Esophagus squamous epithelium (tissue), 5 donors: ENCODE results near the gene SZT2. TPM values are rescaled to one million over a fixed set of nuclear protein-coding genes. Genes with fewer than 3 reads are reported as not detected.

Experiments
- DNase-seq: peaks from one replicate; lab custom pipeline; 2025; lab: John Stamatoyannopoulos, UW
- H3K27ac ChIP-seq, 4 donors: fragments of 200-600 bp; sonication (generic); one replicate each; pipeline ENCODE4 v1.5.1; 2016 to 2019; ENCODE audit warnings: mild to moderate bottlenecking in 1 of 4
- H3K27me3 ChIP-seq, 4 donors: fragments of 200-600 bp; sonication (generic); 1 replicate in 3 of 4; 2 replicates in 1 of 4; pipeline versions ENCODE4 v1.5.1 to v1.6.0; 2017 to 2021; ENCODE audit warnings: antibody characterized with exemption in 1 of 4
- H3K36me3 ChIP-seq, 3 donors: fragments of 200-600 bp; sonication (generic); one replicate each; pipeline ENCODE4 v1.5.1; 2016 to 2019
- H3K4me1 ChIP-seq, 3 donors: fragments of 200-600 bp; sonication (generic); one replicate each; pipeline ENCODE4 v1.5.1; 2017 to 2019
- H3K4me3 ChIP-seq, 4 donors: fragments of 200-600 bp; sonication (generic); 1 replicate in 3 of 4; 2 replicates in 1 of 4; pipeline ENCODE4 v1.5.1; 2016 to 2019; ENCODE audit warnings: mild to moderate bottlenecking in 2 of 4, moderate library complexity in 1 of 4
- H3K9me3 ChIP-seq, 3 donors: fragments of 200-600 bp; sonication (generic); one replicate each; pipeline ENCODE4 v1.5.1; 2016 to 2019
- POLR2A ChIP-seq, 4 donors: fragments of 450-650 bp; IDR thresholded peaks; one replicate each; pipeline ENCODE4 v1.6.1; 2017; ENCODE audit warnings: antibody characterized with exemption in 4 of 4, mild to moderate bottlenecking in 4 of 4, moderate library complexity in 3 of 4
- WGBS, 2 donors: methylation state at CpG; one replicate each; pipeline ENCODE4 v1.1.5; 2018; 5-methylcytosine and 5-hydroxymethylcytosine counted together
- intact Hi-C: fragments of 100-400 bp; cut with DNase I; formaldehyde crosslinking; loops from one replicate; pipeline ENCODE4 v1.15.0; 2022
- total RNA-seq, 4 donors: library from RNA; depleted of rRNA; stranded (reverse); fragments of >200 nt; gene quantifications; one replicate each; pipeline ENCODE4 v1.1.0, GENCODE V29; 2016
- TF ChIP-seq, protein P1 (sequence below), 6 experiments: fragments of 450-650 bp in 4 of 6; fragments of 200-600 bp in 2 of 6; sonication (generic) in 2 of 6; IDR thresholded peaks; one replicate each; pipeline ENCODE4 v1.5.1; 2016 to 2019; ENCODE audit warnings: antibody characterized with exemption in 6 of 6, mild to moderate bottlenecking in 4 of 6, moderate library complexity in 4 of 6
- donor health status: DM: yes; HTN: yes; CAD: no.

Gene SZT2
- total RNA-seq, 4 donors from 2014 or later: 12.4 to 40.0 (median 27.7) TPM

DNA sequence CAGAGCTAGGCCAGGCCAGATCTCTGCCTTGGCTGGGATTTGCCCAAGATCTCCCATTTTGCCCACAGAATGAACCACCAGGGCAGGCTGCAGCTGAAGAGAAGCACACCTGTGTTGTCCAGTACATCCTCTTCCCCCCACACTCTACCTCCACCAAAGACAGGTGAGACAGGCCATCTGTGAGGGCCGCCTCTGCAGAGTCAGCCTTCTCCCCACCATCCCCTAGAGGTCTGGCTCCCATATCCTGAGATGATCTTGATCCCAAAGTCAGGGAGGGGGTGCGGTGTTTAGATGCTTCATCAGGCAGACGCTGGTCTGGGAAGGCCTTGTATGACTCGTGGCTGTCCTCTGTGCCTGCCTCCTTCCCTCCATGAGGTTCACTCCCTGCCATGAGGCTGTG lies 35.3 kb downstream of the SZT2 start:
- whole genome bisulfite sequencing, 2 donors: 83% methylated on average over 3 of the region's 4 CpGs; no CpG with 5 or more reads in 1 of the 2 donors
- no peak for DNase-seq
- peaks cover 74 to 100% (median 83%) of the 10 kb centered on the region in 3 donors for H3K36me3 ChIP-seq

DNA sequence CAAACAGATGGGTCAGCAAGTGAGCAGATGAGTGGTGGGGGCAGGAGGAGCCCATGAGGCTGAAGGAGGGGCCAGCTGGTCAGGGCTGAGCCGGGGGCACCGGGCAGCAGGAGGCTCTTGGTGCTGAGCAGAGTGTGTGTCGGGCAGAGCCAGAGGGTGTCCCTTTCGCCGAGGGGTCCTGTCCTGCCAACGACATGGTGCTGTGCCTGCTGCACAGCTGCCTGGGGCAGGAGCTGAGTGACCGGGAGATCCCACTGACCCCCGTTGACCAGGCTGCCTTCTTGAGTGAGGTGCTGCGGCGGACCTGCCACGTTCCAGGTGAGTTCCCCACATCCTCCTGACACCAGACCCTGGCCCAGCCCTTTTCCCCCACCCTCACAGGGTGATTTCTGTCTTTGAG lies 36.5 kb downstream of the SZT2 start:
- DNase-seq: no peak
- intact Hi-C loops: no loop called here
- Histone ChIP-seq H3K4me1 (no peaks in the 10 kb centered on the region), H3K36me3 (peaks cover 74 to 100% (median 83%) of the 10 kb centered on the region in 3 donors), H3K27ac (no peak overlapping the region), H3K9me3 (peaks cover 0 to 15% (median 4%) of the 10 kb centered on the region in 3 donors), H3K27me3 (no peaks in the 10 kb centered on the region), H3K4me3 (no peak overlapping the region)
- TF ChIP-seq, protein P1, sequence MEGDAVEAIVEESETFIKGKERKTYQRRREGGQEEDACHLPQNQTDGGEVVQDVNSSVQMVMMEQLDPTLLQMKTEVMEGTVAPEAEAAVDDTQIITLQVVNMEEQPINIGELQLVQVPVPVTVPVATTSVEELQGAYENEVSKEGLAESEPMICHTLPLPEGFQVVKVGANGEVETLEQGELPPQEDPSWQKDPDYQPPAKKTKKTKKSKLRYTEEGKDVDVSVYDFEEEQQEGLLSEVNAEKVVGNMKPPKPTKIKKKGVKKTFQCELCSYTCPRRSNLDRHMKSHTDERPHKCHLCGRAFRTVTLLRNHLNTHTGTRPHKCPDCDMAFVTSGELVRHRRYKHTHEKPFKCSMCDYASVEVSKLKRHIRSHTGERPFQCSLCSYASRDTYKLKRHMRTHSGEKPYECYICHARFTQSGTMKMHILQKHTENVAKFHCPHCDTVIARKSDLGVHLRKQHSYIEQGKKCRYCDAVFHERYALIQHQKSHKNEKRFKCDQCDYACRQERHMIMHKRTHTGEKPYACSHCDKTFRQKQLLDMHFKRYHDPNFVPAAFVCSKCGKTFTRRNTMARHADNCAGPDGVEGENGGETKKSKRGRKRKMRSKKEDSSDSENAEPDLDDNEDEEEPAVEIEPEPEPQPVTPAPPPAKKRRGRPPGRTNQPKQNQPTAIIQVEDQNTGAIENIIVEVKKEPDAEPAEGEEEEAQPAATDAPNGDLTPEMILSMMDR (IDR thresholded peaks at IDR 0.05): no peak
- TF ChIP-seq POLR2A (IDR thresholded peaks at IDR 0.05): no peak
- WGBS, 2 donors: 83 to 93% methylated on average over 11 of the region's 11 CpGs

More for the DNA sequence above, 35.3 kb downstream of the SZT2 start:
- Histone ChIP-seq H3K27me3 (no peaks in the 10 kb centered on the region), H3K4me1 (no peaks in the 10 kb centered on the region), H3K9me3 (peaks cover 0 to 15% (median 4%) of the 10 kb centered on the region in 3 donors), H3K4me3 (no peak overlapping the region), H3K27ac (no peak overlapping the region)
- TF ChIP-seq, protein P1 (IDR thresholded peaks at IDR 0.05): no peak
- no peak for TF ChIP-seq POLR2A (IDR thresholded peaks at IDR 0.05)
- intact Hi-C loops: no loop called here

DNA sequence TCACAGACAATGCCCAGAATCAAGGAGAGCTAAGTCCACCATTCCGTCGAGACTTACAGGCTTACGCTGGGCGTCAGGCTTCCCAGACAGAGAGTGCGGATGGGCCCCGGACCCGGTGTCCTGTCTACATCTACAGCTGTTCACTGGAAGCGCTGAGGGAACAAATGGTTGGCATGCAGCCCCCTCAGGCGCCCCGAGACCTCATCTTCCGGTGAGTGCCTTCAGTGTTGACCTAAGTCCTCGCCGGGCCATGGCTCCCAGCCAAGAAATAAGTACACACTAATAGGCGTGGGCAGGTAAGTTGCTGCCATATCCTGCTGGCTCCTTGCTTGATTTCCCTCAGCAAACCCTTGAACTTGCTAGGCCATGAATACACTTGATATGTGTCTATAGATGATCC lies 37.8 kb downstream of the SZT2 start:
- no peaks in the 10 kb centered on the region for H3K27me3 ChIP-seq
- 57 to 95% methylated on average over 1 to 2 of the region's 14 CpGs for WGBS, 2 donors
- no peak overlapping the region for H3K27ac ChIP-seq
- H3K4me3 ChIP-seq: no peak overlapping the region
- TF ChIP-seq, protein P1 (IDR thresholded peaks at IDR 0.05): no peak
- no peak for TF ChIP-seq POLR2A (IDR thresholded peaks at IDR 0.05)
- intact Hi-C loops: no loop called here
- no peak for DNase-seq
- no peaks in the 10 kb centered on the region for H3K4me1 ChIP-seq
- peaks cover 0 to 15% (median 4%) of the 10 kb centered on the region in 3 donors for H3K9me3 ChIP-seq
- H3K36me3 ChIP-seq: peaks cover 74 to 100% (median 82%) of the 10 kb centered on the region in 3 donors

DNA sequence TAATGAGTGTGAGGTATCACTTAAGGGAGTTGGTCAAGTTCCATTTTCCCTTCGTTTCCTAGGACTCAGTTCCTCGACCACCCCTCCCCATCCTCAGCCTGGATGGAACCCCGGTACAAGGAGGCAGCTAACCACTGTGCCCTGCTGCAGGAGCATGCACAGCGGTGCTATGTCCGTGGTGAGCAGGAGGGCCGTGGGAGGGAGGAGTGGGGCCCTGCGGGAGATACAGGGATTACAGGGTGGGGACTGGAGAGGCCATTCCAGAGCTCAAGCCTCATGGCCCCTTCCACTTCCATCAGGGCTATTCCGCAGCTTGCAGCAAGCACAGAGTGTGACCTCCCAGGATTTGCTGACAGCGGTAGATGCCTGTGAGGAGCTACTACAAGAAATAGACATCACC lies 38.2 kb downstream of the SZT2 start:
- Histone ChIP-seq H3K36me3 (peaks cover 74 to 100% (median 82%) of the 10 kb centered on the region in 3 donors), H3K27ac (no peak overlapping the region), H3K4me3 (no peak overlapping the region), H3K4me1 (no peaks in the 10 kb centered on the region), H3K27me3 (no peaks in the 10 kb centered on the region), H3K9me3 (peaks cover 0 to 13% (median 4%) of the 10 kb centered on the region in 3 donors)
- TF ChIP-seq, protein P1 (IDR thresholded peaks at IDR 0.05): no peak
- TF ChIP-seq POLR2A (IDR thresholded peaks at IDR 0.05): no peak
- intact Hi-C loops: no loop called here
- WGBS, 2 donors: 90 to 93% methylated on average over 3 to 7 of the region's 9 CpGs
- DNase-seq: no peak

DNA sequence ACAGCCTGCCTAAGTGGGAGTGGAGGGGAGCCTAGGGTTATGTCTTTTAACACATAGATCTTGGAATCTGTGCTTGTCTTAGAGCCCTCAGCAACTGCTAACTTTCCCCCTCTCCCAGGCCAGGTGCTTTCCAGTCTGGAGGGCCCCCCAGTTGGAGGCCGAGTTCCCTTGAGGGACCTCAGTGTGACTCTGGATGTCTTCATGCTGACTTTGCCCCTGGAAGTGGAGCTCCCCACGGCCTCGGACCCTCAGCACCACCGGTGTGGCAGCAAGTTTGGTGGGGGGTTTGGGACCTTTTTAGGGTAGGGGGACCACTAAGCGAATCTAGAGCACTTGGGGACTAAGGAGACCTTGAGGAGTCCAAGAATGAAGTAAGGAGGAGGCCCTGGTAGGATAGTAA lies 41.1 kb downstream of the SZT2 start:
- Histone ChIP-seq H3K36me3 (peaks cover 74 to 100% (median 80%) of the 10 kb centered on the region in 3 donors), H3K4me1 (peaks cover 0 to 10% (median 0%) of the 10 kb centered on the region in 3 donors), H3K9me3 (no peaks in the 10 kb centered on the region), H3K27ac (no peak overlapping the region), H3K4me3 (no peak overlapping the region), H3K27me3 (no peaks in the 10 kb centered on the region)
- no peak for DNase-seq
- WGBS, 2 donors: 100% methylated on average over 1 of the region's 5 CpGs
- TF ChIP-seq POLR2A (IDR thresholded peaks at IDR 0.05): no peak
- TF ChIP-seq, protein P1 (IDR thresholded peaks at IDR 0.05): no peak
- intact Hi-C loops: no loop called here
